Keratinocyte (primary cell): ENCODE results near the gene RNF152.

Source experiments
- CTCF ChIP-seq, 3 experiments: IDR thresholded peaks in 1 of 3; conservative IDR thresholded peaks in 1 of 3; optimal IDR thresholded peaks in 1 of 3; 2 replicates in 2 of 3; 3 replicates in 1 of 3; pipeline versions ENCODE3 to v1.5.1; 2011; ENCODE audit warnings: low read length in 3 of 3, mild to moderate bottlenecking in 3 of 3, moderate library complexity in 2 of 3, control low read depth in 1 of 3, inconsistent platforms in 1 of 3; ENCODE audit not compliant: insufficient read depth in 2 of 3; ENCODE audit errors: extremely low read depth in 1 of 3
- EZH2 ChIP-seq: IDR thresholded peaks from one replicate; pipeline ENCODE4 v1.6.1; 2012; ENCODE audit warnings: inconsistent platforms, mild to moderate bottlenecking, low read length, moderate library complexity

GRCh38 chr18:61825386-61825785, 67.4 kb downstream of the RNF152 start:
- TF ChIP-seq CTCF (optimal IDR thresholded peaks at IDR 0.05 in 1 of 3, IDR thresholded peaks at IDR 0.05 in 1 of 3, conservative IDR thresholded peaks at IDR 0.05 in 1 of 3; ENCODE audit: extremely low read depth in 1 of 3, insufficient read depth in 2 of 3, low read length in 3 of 3): no peak
- no peak for TF ChIP-seq EZH2
